ENCODE results near the gene EPS15. TPM values are rescaled to one million over a fixed set of nuclear protein-coding genes. Genes with fewer than 3 reads are reported as not detected.
"Not testable (repeated sequence)": the region's sequence is repeated elsewhere in the genome, so short reads cannot be mapped to it uniquely, and the experiment has no call there.

Gene EPS15
- total RNA-seq, 4 donors from 2014 or later: 56.9 to 80.5 (median 64.3) TPM

- no peak for DNase-seq (ENCODE audit: low spot score in 2 of 2)
- intact Hi-C loops (cut with DNase I; ENCODE audit: low total_unique reads): no loop called here
- WGBS, 2 donors: 90 to 91% methylated on average over 15 to 16 of the region's 16 CpGs
- H3K4me3 ChIP-seq (ENCODE audit: low read depth, poor library complexity, severe bottlenecking): no peak overlapping the region
- TF ChIP-seq POLR2A (IDR thresholded peaks at IDR 0.05) (no peak), CTCF (IDR thresholded peaks at IDR 0.05) (no peak)
These were observed 192.9 kb downstream of the EPS15 start for GRCh38 chr1:51325878-51326755.

- H3K4me3 ChIP-seq (ENCODE audit: low read depth, poor library complexity, severe bottlenecking): no peak overlapping the region
- no peak for DNase-seq (ENCODE audit: low spot score in 2 of 2)
- TF ChIP-seq CTCF (IDR thresholded peaks at IDR 0.05): no peak
- no peak for TF ChIP-seq POLR2A (IDR thresholded peaks at IDR 0.05)
- intact Hi-C loops (cut with DNase I; ENCODE audit: low total_unique reads): no loop called here
- WGBS, 2 donors: 60 to 88% methylated on average over 1 of the region's 1 CpG
These were observed 193.7 kb downstream of the EPS15 start for GRCh38 chr1:51325391-51325790.

GRCh38 chr1:51325011-51325385, 194.1 kb downstream of the EPS15 start:
- intact Hi-C loops (cut with DNase I; ENCODE audit: low total_unique reads); DNase-seq (ENCODE audit: low spot score in 2 of 2); H3K4me3 ChIP-seq (ENCODE audit: low read depth, poor library complexity, severe bottlenecking): not testable (repeated sequence)
- WGBS, 2 donors: 89 to 94% methylated on average over 8 of the region's 8 CpGs

- 85 to 90% methylated on average over 7 of the region's 7 CpGs for WGBS, 2 donors
These were observed 194.6 kb downstream of the EPS15 start for GRCh38 chr1:51324251-51325010.

GRCh38 chr1:51323778-51324177, 195.3 kb downstream of the EPS15 start:
- H3K4me3 ChIP-seq (ENCODE audit: low read depth, poor library complexity, severe bottlenecking): no peak overlapping the region
- no peak for DNase-seq (ENCODE audit: low spot score in 2 of 2)
- TF ChIP-seq CTCF (IDR thresholded peaks at IDR 0.05): no peak
- TF ChIP-seq POLR2A (IDR thresholded peaks at IDR 0.05): no peak
- intact Hi-C loops (cut with DNase I; ENCODE audit: low total_unique reads): no loop called here

More at GRCh38 chr1:51324251-51325010, 194.6 kb downstream of the EPS15 start:
- DNase-seq (ENCODE audit: low spot score in 2 of 2): no peak
- H3K4me3 ChIP-seq (ENCODE audit: low read depth, poor library complexity, severe bottlenecking): no peak overlapping the region
- TF ChIP-seq CTCF (IDR thresholded peaks at IDR 0.05) (no peak), POLR2A (IDR thresholded peaks at IDR 0.05) (no peak)
- intact Hi-C loops (cut with DNase I; ENCODE audit: low total_unique reads): no loop called here

- H3K4me3 ChIP-seq (ENCODE audit: low read depth, poor library complexity, severe bottlenecking): no peak overlapping the region
- no peak for TF ChIP-seq POLR2A (IDR thresholded peaks at IDR 0.05)
- no peak for TF ChIP-seq CTCF (IDR thresholded peaks at IDR 0.05)
- DNase-seq (ENCODE audit: low spot score in 2 of 2): no peak
- intact Hi-C loops (cut with DNase I; ENCODE audit: low total_unique reads): no loop called here
- WGBS, 2 donors: 82 to 91% methylated on average over 4 of the region's 4 CpGs
These were observed 196.5 kb downstream of the EPS15 start for GRCh38 chr1:51322417-51323101.

Measured in lower leg skin (tissue), 4 donors.